NCI-H2227 treated with DMSO at 0.1 percent for 48 hours (cell line): ENCODE data around the gene C10orf71.

Experiments used
- DNase-seq: peaks from one replicate; lab custom pipeline; 2025; lab: John Stamatoyannopoulos, UW

C10orf71 gene

DNA sequence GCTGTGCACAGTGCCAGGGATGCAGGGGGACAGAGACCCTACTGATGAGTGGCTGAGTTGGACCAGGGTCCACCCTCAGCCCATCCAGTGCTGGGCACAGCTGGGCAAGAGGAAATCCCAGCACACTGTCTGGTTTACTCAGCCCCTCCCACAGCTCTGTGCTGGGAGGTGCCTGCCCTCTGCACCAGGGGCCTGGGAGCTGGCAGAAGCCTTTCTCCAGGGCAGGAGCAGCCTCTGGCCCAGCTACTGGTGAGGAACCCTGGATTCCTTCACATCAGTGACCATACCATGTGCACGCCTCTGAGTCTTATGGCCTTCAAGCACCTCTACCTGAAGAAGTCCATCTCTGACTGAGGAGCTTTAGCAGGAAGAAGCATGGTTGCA, 25.9 kb upstream of the C10orf71 start:
- DNase-seq, result no peak

DNA sequence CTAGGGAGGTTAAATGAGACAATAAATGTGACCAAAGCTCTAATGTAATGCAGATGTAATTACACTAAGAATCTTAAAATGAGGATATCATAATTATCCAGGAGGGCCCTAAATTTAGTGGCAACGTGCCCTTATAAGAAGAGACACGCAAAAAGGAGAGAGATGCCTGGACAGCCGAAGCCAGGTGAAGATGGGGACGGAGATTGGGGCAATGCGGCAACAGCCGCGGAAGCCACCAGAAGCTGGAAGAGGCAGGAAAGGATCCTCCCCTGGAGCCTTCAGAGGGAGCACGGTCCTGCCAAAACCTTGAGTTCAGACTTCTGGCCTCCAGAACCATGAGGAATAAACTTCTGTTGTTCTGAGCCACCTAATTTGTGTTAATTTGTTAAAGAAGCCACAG, 25.3 kb upstream of the C10orf71 start:
- no peak for DNase-seq

DNA sequence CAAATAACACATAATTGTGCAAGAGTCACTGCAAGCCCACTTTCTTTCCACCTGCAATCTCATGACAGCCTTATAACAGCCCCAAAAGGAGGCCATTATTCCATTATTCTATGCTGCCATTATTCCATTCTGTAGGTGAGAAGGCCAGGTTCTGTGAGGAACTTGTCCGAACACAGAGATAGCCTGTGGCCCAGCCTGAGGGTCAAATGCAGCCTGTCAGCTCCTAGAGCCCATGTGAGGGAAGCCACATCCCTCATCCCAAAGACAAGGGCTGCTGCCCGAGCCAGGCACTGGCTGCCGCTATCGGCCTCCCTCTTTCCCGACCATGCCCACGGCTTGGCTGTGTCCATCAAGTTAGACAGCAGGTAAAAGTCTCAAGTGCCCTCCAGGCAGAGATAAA, 24.1 kb upstream of the C10orf71 start:
- no peak for DNase-seq

DNA sequence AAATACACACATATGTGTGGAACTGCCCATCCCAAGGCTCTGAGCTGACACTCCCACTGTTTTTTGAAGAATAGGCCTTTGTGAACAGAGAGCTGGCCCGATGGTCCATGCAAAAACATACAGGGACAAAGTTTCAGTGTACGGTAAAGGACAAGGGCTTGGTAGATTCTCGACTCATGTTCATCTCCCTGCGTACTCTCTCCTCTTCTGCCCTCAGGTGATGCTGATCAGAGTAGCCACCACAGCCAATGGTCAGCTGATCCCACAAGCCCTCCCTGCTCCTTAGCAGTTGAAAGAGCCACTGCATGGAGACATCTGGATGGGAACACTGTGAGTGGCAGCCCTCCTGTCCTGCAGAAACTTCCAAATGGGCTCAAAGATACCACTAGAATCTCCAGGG, 23.1 kb upstream of the C10orf71 start:
- DNase-seq, result no peak

DNA sequence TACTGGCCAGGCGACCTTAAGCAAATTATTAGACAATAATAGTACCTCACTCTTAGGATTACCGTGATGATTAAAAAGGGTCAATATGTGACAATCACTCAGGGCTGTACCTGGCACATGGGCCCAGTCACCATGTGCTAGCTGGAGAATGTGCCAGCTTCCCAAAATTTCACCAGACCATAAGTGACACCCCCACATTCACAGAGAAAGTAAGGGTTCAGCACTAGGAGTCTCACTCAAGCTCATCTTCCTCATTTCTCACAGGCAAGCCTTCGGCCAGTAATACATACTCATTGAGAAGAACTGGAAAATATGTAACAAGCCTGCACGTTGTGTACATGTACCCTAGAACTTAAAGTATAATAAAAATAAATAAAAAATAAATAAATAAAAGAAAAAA, 22.4 kb upstream of the C10orf71 start:
- no peak for DNase-seq

GRCh38 chr10:49277973-49278372, 21.0 kb upstream of the C10orf71 start:
- DNase-seq, result no peak

- no peak for DNase-seq
Measured at GRCh38 chr10:49278497-49278981, 20.4 kb upstream of the C10orf71 start.

DNA sequence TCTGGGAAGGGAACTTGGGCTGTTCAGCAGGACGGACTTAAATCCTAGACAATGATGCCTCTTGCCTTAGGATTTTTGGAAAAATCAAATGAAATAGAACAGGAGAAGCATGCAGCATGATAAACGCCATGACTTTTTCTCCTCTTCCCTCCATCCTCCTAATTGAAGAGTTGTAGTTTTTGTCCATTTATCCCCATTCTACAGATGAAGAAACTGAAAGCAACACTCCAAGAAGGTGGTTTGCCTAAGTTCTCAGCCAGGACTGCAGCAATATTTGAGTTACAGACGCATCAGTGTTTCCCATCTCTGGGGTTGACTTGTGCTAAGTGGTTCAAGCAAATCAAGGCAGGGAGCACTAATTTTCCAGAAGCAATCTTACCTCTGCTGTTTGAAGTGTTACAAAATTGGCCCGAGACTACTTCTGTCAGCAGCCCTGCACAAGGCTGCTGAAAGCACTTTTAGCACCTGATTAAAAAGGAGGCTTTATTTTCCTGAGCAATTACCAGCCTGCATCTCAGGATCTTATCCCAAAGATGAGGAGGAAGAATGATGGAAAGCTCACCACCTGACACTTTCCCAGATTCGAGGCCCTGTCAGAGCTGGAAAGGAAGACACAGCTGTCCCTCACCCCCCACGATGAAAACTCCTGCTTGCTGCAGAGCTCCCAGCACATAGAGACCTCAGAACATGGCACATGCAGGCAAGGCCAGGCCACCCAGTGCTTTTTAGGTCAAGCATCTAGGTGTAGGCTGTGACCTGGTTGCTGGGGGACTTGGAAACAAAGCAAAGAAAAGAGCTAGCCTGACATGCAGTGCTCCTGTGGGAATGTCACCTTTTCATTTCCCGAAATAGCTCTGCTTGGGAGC, 19.7 kb upstream of the C10orf71 start:
- DNase-seq, result no peak

DNA sequence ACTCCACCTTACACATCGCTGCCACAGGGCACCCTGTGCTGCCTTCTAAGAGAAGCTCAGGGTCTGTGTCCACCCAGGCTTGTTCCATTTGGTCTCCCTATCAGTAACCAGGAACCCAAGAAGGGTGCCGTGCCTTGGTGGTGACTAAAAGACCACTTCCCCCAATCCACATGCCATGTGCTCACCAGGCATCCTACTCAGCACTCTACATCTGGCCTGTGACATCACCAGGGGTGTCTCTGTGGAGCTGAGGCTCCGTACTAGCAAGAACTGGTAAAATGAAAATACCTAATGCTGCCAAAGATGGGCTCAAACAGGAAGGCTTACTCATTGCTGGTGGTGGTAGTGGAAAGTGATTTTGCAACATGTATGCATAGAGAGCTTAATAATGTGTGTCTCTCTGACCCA, 19.0 kb upstream of the C10orf71 start:
- DNase-seq, result no peak

DNA sequence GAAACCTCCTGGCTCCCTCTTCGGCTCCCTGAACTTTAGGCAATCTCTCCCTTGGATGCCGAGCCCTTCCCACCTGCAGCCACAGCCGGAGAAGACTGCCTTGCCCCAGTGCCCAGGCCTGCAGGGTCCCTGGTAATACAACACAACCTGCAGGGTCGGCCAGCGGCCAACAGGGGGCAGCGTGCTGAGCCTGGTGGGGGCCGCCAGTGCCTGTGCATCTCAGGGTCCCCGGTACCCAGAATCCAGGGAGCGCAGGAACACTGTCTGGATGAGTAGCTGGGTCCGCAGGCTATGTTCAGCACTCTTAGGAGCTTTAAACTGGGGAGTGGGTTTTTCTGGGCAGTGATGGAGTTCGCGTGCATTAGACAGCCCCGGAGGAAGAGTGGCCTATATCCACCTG, 17.5 kb upstream of the C10orf71 start:
- DNase-seq, result no peak

DNA sequence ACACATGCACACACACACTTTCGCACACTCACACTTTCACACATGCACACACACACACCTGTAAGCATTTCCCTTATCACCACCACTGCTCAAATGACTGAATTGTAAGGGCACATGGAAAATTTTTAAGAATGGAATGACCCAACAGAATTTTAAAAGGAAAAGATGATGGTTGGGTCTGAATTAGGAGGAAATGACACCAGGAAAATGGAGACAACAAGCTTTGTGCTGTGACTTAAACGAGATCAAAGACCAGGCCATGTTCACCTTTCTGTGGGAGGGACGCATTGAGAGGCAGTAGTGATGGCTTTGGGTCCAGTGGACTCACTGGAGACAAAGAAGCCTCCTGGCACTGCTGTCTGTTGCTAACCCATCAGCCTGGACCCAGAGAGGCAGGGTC, 16.7 kb upstream of the C10orf71 start:
- no peak for DNase-seq

DNA sequence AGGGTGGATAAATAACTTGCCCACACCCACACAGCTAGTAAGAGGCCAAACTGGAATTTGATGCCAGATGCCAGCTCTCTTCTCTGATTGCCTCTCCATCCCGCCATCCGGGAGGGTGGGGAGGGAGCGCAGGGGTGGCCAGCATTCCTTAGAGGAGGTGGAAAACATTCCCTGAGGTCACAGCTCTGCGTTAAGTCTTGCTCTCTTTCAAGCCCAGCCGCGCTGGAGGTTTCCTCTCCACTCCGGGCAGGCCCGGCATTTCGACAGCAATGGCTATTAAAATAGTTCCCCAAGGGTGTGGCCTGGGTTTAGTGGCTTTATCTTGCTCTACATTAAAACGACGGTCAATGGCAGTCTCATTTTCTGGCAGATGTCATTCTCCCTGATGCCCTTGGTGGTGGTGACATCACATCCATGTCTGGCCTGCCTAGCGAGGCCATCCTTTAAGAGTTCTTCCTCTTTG, 16.1 kb upstream of the C10orf71 start:
- DNase-seq, result no peak

- no peak for DNase-seq
Measured at GRCh38 chr10:49283491-49283890, 15.5 kb upstream of the C10orf71 start.

DNA sequence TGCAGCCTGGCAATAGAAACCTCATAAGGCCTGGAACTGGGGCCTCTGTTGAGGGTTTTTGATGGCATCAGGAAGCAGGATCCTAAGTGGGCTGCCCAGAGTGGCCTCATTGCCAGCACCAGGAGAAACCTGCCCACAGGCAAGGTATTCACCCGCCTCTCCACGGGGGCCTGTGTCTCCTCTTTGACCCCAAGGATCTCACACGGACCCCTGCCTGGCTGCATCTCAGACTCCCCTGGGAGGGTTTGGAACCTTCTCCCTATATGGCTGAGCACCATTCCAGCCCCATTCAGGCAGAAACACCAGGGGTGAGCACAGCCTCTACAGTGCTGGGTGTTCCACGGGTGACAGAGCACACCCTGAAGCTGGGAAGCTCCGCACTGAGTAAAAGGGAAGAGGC, 14.6 kb upstream of the C10orf71 start:
- DNase-seq, result no peak

- no peak for DNase-seq
Measured at GRCh38 chr10:49285232-49285631, 13.7 kb upstream of the C10orf71 start.

GRCh38 chr10:49286686-49287085, 12.3 kb upstream of the C10orf71 start:
- DNase-seq, result no peak

- DNase-seq, result no peak
Measured at GRCh38 chr10:49287689-49288340, 11.2 kb upstream of the C10orf71 start.

GRCh38 chr10:49288341-49289065, 10.5 kb upstream of the C10orf71 start:
- no peak for DNase-seq

- DNase-seq, result no peak
Measured at GRCh38 chr10:49289480-49289879, 9.5 kb upstream of the C10orf71 start.

DNA sequence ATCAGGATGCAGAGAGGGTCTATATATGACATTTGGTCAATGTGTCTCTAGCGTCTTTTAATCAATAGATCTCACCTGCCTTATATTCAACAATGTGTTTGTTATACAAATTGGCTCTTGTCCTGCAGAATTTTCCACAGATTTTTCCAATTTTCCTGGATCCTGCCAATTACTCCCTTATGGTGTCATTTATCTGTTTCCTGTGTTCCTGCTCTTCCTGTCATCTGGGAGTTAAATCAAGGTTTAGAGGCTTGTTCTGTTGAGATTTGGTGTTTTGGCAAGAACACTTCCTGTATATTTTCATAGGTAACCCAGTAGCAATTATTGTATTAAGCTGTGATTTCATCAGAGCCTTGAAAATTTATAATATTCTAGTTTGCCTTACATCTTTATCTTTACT, 8.8 kb upstream of the C10orf71 start:
- DNase-seq, result no peak

DNA sequence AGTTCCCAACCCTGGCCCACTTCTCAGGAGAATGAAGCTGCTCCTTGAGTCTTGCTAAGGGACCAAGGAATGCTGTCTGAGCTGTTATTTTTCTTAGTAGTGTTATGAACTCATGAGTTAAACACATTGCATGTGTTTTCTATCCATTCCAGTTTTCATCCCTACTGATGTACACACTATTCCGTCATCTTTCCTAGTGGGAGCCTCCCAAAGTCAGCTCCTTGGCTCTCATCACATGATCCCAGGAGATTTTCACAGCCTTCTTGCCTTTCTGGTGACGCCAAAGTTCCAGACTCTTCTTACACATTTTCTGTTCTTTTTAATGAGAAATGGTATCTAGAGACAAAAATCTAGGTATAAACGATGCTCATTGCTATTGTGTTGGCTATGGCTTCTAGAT, 8.4 kb upstream of the C10orf71 start:
- no peak for DNase-seq

- DNase-seq, result no peak
Measured at GRCh38 chr10:49292565-49293207, 6.3 kb upstream of the C10orf71 start.
